HG02571 (cell line): ENCODE data around the gene ING5.
A peak's percentile ranks its signal among the peaks of the same experiment; 100 is the strongest.
"Not testable (repeated sequence)": the region's sequence is repeated elsewhere in the genome, so short reads cannot be mapped to it uniquely, and the experiment has no call there.

Source experiments
- ATAC-seq: cut with Tn5 transposase; IDR thresholded peaks from one replicate; pipeline ENCODE4 v1.9.1; 2021; ENCODE audit warnings: mild to moderate bottlenecking, moderate library complexity; ENCODE audit not compliant: unreplicated experiment

The ING5 gene

GRCh38 chr2:241703032-241703604 lies 1.3 kb downstream of the ING5 start:
- ATAC-seq, result no peak

- no peak for ATAC-seq
Measured at GRCh38 chr2:241706537-241706936, 4.7 kb downstream of the ING5 start.

- ATAC-seq, result no peak
Measured at GRCh38 chr2:241708879-241709278, 7.0 kb downstream of the ING5 start.

GRCh38 chr2:241719093-241719492 lies 17.3 kb downstream of the ING5 start:
- ATAC-seq, result no peak

GRCh38 chr2:241720099-241720498 lies 18.3 kb downstream of the ING5 start:
- no peak for ATAC-seq

GRCh38 chr2:241720560-241720959 lies 18.7 kb downstream of the ING5 start:
- ATAC-seq, result no peak

- ATAC-seq, result no peak
Measured at GRCh38 chr2:241721852-241722251, 20.0 kb downstream of the ING5 start.

GRCh38 chr2:241722896-241723454 lies 21.1 kb downstream of the ING5 start:
- ATAC-seq, result no peak

- no peak for ATAC-seq
Measured at GRCh38 chr2:241724259-241724974, 22.6 kb downstream of the ING5 start.

GRCh38 chr2:241724975-241725870 lies 23.4 kb downstream of the ING5 start:
- no peak for ATAC-seq

- no peak for ATAC-seq
Measured at GRCh38 chr2:241726459-241726858, 24.6 kb downstream of the ING5 start.

GRCh38 chr2:241728000-241728399 lies 26.2 kb downstream of the ING5 start:
- ATAC-seq, result no peak

- ATAC-seq, result no peak
Measured at GRCh38 chr2:241728627-241729026, 26.8 kb downstream of the ING5 start.

- no peak for ATAC-seq
Measured at GRCh38 chr2:241729868-241730267, 28.0 kb downstream of the ING5 start.

- ATAC-seq, result no peak
Measured at GRCh38 chr2:241730671-241731293, 28.9 kb downstream of the ING5 start.

- ATAC-seq, result not testable (repeated sequence)
Measured at GRCh38 chr2:241732513-241733186, 30.8 kb downstream of the ING5 start.

GRCh38 chr2:241733391-241734207 lies 31.8 kb downstream of the ING5 start:
- no peak for ATAC-seq

GRCh38 chr2:241734208-241734466 lies 32.3 kb downstream of the ING5 start:
- ATAC-seq, result peak; percentile 10

GRCh38 chr2:241734467-241735208 lies 32.8 kb downstream of the ING5 start, which contains the start of gene D2HGDH:
Gene D2HGDH (plus strand): TSS chr2:241734630. CDS start chr2:241735225, 595 bp downstream.
- peak; percentile 80 for ATAC-seq
